ENCODE data around the gene PTGER3. TPM values are rescaled to one million over a fixed set of nuclear protein-coding genes. Genes with fewer than 3 reads are reported as not detected.

The PTGER3 gene
- polyA plus RNA-seq, 1 of the 3 experiments (the other 2 are of a cell fraction): 1.9 TPM

- no peak for TF ChIP-seq USF2 (IDR thresholded peaks at IDR 0.05; ENCODE audit: borderline replicate concordance, low read depth, low read length)
- TF ChIP-seq ELF1 (IDR thresholded peaks at IDR 0.05): no peak
- TF ChIP-seq MXI1 (IDR thresholded peaks at IDR 0.05; ENCODE audit: low read depth, low read length): no peak
- TF ChIP-seq, protein P1, sequence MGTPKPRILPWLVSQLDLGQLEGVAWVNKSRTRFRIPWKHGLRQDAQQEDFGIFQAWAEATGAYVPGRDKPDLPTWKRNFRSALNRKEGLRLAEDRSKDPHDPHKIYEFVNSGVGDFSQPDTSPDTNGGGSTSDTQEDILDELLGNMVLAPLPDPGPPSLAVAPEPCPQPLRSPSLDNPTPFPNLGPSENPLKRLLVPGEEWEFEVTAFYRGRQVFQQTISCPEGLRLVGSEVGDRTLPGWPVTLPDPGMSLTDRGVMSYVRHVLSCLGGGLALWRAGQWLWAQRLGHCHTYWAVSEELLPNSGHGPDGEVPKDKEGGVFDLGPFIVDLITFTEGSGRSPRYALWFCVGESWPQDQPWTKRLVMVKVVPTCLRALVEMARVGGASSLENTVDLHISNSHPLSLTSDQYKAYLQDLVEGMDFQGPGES (IDR thresholded peaks at IDR 0.05; ENCODE audit: low read depth, low read length): no peak
- TF ChIP-seq REST (IDR thresholded peaks at IDR 0.05; ENCODE audit: low read depth, low read length): no peak
Observed at GRCh38 chr1:70997793-70998192, 49.8 kb downstream of the PTGER3 start (continued).

GRCh38 chr1:70994753-70995268 is 52.8 kb downstream of the PTGER3 start:
- Histone ChIP-seq H4K20me1 (ENCODE audit: insufficient read depth) (no peaks in the 10 kb centered on the region), H3K4me2 (no peak overlapping the region), H3K79me2 (ENCODE audit: insufficient read depth) (no peaks in the 10 kb centered on the region), H3K4me1 (ENCODE audit: control insufficient read depth in 1 of 2, insufficient read depth in 2 of 2, low read depth in 1 of 2, low read length in 1 of 2) (no peaks in the 10 kb centered on the region), H3K9ac (no peak overlapping the region), H3K27me3 (ENCODE audit: insufficient read depth) (no peaks in the 10 kb centered on the region), H2AFZ (ENCODE audit: low read depth) (no peak overlapping the region), H3K9me3 (no peaks in the 10 kb centered on the region), H3F3A (replicated peaks; ENCODE audit: insufficient read depth) (no peaks in the 10 kb centered on the region), H3K4me3 (ENCODE audit: low read depth in 2 of 2, low read length in 1 of 2) (no peak overlapping the region), H3K36me3 (replicated peaks in 1 of 2; ENCODE audit: control insufficient read depth in 1 of 2, insufficient read depth in 2 of 2, low read length in 1 of 2) (no peaks in the 10 kb centered on the region), H3K9me2 (no peaks in the 10 kb centered on the region), H3K27ac (ENCODE audit: low read depth in 2 of 2, low read length in 1 of 2) (no peak overlapping the region)
- WGBS (ENCODE audit: low lambda C conversion rate): 62% methylated on average over 1 of the region's 1 CpG
- DNase-seq: no peak
- ChIA-PET CTCF (no interaction called here), POLR2A (no interaction called here)
- TF ChIP-seq FOXM1 (IDR thresholded peaks at IDR 0.05; ENCODE audit: low read depth): no peak
- TF ChIP-seq YY1 (IDR thresholded peaks at IDR 0.05; ENCODE audit: low read depth): no peak
- TF ChIP-seq GABPA (IDR thresholded peaks at IDR 0.05; ENCODE audit: low read depth): no peak
- no peak for TF ChIP-seq FOSL2 (IDR thresholded peaks at IDR 0.05; ENCODE audit: borderline replicate concordance, low read depth)
- TF ChIP-seq SMC3 (IDR thresholded peaks at IDR 0.05; ENCODE audit: low read depth, low read length): no peak
- TF ChIP-seq, protein P2, sequence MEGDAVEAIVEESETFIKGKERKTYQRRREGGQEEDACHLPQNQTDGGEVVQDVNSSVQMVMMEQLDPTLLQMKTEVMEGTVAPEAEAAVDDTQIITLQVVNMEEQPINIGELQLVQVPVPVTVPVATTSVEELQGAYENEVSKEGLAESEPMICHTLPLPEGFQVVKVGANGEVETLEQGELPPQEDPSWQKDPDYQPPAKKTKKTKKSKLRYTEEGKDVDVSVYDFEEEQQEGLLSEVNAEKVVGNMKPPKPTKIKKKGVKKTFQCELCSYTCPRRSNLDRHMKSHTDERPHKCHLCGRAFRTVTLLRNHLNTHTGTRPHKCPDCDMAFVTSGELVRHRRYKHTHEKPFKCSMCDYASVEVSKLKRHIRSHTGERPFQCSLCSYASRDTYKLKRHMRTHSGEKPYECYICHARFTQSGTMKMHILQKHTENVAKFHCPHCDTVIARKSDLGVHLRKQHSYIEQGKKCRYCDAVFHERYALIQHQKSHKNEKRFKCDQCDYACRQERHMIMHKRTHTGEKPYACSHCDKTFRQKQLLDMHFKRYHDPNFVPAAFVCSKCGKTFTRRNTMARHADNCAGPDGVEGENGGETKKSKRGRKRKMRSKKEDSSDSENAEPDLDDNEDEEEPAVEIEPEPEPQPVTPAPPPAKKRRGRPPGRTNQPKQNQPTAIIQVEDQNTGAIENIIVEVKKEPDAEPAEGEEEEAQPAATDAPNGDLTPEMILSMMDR (IDR thresholded peaks at IDR 0.05): no peak
- TF ChIP-seq EZH2phosphoT487 (IDR thresholded peaks at IDR 0.05; ENCODE audit: borderline replicate concordance, low read depth): no peak
- TF ChIP-seq POLR2AphosphoS5 (IDR thresholded peaks at IDR 0.05; ENCODE audit: low read depth, low read length): no peak
- no peak for TF ChIP-seq SIN3A (IDR thresholded peaks at IDR 0.05; ENCODE audit: borderline replicate concordance, low read depth, low read length)
- no peak for TF ChIP-seq MAX (IDR thresholded peaks at IDR 0.05; ENCODE audit: low read depth)
- TF ChIP-seq, protein P3, sequence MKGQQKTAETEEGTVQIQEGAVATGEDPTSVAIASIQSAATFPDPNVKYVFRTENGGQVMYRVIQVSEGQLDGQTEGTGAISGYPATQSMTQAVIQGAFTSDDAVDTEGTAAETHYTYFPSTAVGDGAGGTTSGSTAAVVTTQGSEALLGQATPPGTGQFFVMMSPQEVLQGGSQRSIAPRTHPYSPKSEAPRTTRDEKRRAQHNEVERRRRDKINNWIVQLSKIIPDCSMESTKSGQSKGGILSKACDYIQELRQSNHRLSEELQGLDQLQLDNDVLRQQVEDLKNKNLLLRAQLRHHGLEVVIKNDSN (IDR thresholded peaks at IDR 0.05; ENCODE audit: borderline replicate concordance, low read depth): no peak
- TF ChIP-seq, protein P1 (IDR thresholded peaks at IDR 0.05; ENCODE audit: low read depth, low read length): no peak
- TF ChIP-seq USF2 (IDR thresholded peaks at IDR 0.05; ENCODE audit: borderline replicate concordance, low read depth, low read length): no peak
- TF ChIP-seq EP300 (IDR thresholded peaks at IDR 0.05; ENCODE audit: borderline replicate concordance in 1 of 2, low read depth in 1 of 2, low read length in 1 of 2): no peak
- no peak for TF ChIP-seq MXI1 (IDR thresholded peaks at IDR 0.05; ENCODE audit: low read depth, low read length)
- no peak for TF ChIP-seq CHD2 (IDR thresholded peaks at IDR 0.05; ENCODE audit: low read length, partially characterized antibody)

All from SK-N-SH (cell line).